ENCODE measurements around the gene TTLL6. TPM values are rescaled to one million over a fixed set of nuclear protein-coding genes. Genes with fewer than 3 reads are reported as not detected.

TTLL6 gene
- total and polyA plus RNA-seq, 2 of the 8 experiments (the other 6 are each of a cell fraction or from before 2014, with no cell fraction given): 2.6 to 4.3 TPM

GRCh38 chr17:48816774-48817590 is at the start of gene TTLL6 (continued):
- TF ChIP-seq ZNF274 (IDR thresholded peaks at IDR 0.05; ENCODE audit: borderline replicate concordance, extremely low read depth, low read length) (no peak), HDAC6 (IDR thresholded peaks at IDR 0.05; ENCODE audit: low read depth, low read length) (no peak), EP300 (IDR thresholded peaks at IDR 0.05; ENCODE audit: borderline replicate concordance in 1 of 2, low read depth in 2 of 2, low read length in 2 of 2) (peak in 1 of 2 experiments; percentile 65; a peak in 1 of 3 replicates), JUN (IDR thresholded peaks at IDR 0.05; ENCODE audit: low read depth, low read length) (no peak), SIRT6 (IDR thresholded peaks at IDR 0.05; ENCODE audit: low read length) (no peak), SP2 (IDR thresholded peaks at IDR 0.05; ENCODE audit: low read length) (no peak), CTBP2 (IDR thresholded peaks at IDR 0.05; ENCODE audit: borderline replicate concordance, insufficient read depth, insufficient read length, low read length) (no peak)
- TF ChIP-seq, protein P1, sequence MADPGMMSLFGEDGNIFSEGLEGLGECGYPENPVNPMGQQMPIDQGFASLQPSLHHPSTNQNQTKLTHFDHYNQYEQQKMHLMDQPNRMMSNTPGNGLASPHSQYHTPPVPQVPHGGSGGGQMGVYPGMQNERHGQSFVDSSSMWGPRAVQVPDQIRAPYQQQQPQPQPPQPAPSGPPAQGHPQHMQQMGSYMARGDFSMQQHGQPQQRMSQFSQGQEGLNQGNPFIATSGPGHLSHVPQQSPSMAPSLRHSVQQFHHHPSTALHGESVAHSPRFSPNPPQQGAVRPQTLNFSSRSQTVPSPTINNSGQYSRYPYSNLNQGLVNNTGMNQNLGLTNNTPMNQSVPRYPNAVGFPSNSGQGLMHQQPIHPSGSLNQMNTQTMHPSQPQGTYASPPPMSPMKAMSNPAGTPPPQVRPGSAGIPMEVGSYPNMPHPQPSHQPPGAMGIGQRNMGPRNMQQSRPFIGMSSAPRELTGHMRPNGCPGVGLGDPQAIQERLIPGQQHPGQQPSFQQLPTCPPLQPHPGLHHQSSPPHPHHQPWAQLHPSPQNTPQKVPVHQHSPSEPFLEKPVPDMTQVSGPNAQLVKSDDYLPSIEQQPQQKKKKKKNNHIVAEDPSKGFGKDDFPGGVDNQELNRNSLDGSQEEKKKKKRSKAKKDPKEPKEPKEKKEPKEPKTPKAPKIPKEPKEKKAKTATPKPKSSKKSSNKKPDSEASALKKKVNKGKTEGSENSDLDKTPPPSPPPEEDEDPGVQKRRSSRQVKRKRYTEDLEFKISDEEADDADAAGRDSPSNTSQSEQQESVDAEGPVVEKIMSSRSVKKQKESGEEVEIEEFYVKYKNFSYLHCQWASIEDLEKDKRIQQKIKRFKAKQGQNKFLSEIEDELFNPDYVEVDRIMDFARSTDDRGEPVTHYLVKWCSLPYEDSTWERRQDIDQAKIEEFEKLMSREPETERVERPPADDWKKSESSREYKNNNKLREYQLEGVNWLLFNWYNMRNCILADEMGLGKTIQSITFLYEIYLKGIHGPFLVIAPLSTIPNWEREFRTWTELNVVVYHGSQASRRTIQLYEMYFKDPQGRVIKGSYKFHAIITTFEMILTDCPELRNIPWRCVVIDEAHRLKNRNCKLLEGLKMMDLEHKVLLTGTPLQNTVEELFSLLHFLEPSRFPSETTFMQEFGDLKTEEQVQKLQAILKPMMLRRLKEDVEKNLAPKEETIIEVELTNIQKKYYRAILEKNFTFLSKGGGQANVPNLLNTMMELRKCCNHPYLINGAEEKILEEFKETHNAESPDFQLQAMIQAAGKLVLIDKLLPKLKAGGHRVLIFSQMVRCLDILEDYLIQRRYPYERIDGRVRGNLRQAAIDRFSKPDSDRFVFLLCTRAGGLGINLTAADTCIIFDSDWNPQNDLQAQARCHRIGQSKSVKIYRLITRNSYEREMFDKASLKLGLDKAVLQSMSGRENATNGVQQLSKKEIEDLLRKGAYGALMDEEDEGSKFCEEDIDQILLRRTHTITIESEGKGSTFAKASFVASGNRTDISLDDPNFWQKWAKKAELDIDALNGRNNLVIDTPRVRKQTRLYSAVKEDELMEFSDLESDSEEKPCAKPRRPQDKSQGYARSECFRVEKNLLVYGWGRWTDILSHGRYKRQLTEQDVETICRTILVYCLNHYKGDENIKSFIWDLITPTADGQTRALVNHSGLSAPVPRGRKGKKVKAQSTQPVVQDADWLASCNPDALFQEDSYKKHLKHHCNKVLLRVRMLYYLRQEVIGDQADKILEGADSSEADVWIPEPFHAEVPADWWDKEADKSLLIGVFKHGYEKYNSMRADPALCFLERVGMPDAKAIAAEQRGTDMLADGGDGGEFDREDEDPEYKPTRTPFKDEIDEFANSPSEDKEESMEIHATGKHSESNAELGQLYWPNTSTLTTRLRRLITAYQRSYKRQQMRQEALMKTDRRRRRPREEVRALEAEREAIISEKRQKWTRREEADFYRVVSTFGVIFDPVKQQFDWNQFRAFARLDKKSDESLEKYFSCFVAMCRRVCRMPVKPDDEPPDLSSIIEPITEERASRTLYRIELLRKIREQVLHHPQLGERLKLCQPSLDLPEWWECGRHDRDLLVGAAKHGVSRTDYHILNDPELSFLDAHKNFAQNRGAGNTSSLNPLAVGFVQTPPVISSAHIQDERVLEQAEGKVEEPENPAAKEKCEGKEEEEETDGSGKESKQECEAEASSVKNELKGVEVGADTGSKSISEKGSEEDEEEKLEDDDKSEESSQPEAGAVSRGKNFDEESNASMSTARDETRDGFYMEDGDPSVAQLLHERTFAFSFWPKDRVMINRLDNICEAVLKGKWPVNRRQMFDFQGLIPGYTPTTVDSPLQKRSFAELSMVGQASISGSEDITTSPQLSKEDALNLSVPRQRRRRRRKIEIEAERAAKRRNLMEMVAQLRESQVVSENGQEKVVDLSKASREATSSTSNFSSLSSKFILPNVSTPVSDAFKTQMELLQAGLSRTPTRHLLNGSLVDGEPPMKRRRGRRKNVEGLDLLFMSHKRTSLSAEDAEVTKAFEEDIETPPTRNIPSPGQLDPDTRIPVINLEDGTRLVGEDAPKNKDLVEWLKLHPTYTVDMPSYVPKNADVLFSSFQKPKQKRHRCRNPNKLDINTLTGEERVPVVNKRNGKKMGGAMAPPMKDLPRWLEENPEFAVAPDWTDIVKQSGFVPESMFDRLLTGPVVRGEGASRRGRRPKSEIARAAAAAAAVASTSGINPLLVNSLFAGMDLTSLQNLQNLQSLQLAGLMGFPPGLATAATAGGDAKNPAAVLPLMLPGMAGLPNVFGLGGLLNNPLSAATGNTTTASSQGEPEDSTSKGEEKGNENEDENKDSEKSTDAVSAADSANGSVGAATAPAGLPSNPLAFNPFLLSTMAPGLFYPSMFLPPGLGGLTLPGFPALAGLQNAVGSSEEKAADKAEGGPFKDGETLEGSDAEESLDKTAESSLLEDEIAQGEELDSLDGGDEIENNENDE (IDR thresholded peaks at IDR 0.05; ENCODE audit: insufficient replicate concordance, low read length): no peak
- TF ChIP-seq, protein P2, sequence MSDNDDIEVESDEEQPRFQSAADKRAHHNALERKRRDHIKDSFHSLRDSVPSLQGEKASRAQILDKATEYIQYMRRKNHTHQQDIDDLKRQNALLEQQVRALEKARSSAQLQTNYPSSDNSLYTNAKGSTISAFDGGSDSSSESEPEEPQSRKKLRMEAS (IDR thresholded peaks at IDR 0.05): 0 out of 2 replicates have a peak, but pooled peaks have one; percentile 7
